NCI-H2107 (cell line): ENCODE measurements around the gene RYR1.
"Not testable (repeated sequence)": the region's sequence is repeated elsewhere in the genome, so short reads cannot be mapped to it uniquely, and the experiment has no call there.

Experiments
- DNase-seq: peaks from one replicate; lab custom pipeline; 2025; lab: John Stamatoyannopoulos, UW

Gene RYR1

DNA sequence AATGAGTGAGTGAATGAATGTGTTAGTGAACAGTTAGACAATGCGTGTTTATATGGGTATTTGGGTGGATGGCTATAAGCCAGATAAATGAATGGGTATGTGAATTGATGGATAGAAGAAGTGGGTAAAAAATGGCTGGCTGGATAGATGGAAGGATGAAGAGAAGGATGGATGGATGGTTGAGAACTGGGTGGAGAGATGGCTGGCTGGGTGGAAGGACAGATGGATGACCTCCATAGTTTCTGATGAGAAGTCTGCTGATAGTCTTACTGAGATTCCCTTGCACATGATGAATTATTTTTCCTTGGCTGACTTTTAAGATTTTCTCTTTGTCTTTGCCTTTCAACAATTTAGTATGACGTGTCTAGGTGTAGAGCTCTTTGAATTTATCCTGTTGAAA is 57.4 kb downstream of the RYR1 start:
- no peak for DNase-seq

DNA sequence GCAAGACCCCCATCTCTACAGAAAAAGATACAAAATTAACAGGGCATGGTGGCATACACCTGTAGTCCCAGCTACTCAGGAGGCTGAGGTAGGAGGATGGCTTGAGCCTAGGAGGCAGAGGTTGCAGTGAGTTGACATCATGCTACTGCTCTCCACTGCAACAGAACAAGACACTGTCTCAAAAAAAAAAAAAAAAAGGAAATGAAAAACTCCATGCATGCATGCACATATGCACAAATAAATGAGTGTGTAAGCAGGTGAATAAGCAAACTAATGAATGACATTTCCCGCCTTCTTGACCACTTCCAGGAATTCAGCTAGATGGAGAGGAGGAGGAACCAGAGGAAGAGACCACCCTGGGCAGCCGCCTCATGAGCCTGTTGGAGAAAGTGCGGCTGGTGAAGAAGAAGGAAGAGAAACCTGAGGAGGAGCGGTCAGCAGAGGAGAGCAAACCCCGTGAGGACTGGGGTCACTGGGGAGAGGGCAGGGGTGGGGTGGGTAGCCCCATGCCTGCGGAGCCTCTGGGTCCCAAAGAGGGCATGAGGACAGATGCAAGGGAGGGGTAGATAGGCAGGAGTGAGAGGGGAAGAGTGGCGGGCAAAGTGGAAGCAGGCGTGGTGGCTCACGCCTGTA is 58.8 kb downstream of the RYR1 start:
- no peak for DNase-seq

DNA sequence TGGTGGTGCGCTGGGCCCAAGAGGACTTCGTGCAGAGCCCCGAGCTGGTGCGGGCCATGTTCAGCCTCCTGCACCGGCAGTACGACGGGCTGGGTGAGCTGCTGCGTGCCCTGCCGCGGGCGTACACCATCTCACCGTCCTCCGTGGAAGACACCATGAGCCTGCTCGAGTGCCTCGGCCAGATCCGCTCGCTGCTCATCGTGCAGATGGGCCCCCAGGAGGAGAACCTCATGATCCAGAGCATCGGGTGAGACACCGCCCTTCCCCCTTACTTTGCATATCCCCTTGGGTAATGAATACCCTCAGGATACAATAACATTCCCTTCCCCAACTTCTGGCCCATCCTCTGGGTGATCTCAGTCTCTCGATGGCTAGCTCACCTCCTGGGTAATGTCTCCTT is 60.9 kb downstream of the RYR1 start:
- no peak for DNase-seq

DNA sequence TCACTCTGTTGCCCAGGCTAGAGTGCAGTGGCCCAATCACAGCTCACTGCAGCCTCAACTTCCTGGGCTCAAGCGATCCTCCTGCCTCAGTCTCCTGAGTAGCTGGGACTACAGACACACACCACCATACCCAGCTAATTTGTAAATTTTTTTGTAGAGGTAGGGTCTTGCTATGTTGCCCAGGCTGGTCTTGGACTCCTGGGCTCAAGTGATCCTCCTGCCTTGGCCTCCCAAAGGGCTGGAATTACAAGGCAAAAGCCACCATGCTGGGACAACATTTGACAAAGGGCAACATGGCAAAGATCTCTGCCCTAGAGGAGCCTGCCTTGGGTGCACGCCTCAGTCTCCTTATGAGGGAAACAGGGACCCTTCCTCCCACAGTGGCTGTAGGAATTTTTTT is 61.9 kb downstream of the RYR1 start:
- not testable (repeated sequence) for DNase-seq

DNA sequence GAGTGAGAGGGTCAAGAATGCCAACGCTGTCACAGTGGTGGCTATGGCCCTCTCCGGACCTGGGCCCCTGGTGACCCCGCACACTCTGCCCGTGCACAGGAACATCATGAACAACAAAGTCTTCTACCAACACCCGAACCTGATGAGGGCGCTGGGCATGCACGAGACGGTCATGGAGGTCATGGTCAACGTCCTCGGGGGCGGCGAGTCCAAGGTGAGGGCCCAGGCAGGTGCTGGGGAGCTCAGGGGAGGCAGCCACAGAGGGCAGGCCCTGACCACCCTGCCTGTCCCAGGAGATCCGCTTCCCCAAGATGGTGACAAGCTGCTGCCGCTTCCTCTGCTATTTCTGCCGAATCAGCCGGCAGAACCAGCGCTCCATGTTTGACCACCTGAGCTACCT is 62.6 kb downstream of the RYR1 start:
- DNase-seq = no peak

DNA sequence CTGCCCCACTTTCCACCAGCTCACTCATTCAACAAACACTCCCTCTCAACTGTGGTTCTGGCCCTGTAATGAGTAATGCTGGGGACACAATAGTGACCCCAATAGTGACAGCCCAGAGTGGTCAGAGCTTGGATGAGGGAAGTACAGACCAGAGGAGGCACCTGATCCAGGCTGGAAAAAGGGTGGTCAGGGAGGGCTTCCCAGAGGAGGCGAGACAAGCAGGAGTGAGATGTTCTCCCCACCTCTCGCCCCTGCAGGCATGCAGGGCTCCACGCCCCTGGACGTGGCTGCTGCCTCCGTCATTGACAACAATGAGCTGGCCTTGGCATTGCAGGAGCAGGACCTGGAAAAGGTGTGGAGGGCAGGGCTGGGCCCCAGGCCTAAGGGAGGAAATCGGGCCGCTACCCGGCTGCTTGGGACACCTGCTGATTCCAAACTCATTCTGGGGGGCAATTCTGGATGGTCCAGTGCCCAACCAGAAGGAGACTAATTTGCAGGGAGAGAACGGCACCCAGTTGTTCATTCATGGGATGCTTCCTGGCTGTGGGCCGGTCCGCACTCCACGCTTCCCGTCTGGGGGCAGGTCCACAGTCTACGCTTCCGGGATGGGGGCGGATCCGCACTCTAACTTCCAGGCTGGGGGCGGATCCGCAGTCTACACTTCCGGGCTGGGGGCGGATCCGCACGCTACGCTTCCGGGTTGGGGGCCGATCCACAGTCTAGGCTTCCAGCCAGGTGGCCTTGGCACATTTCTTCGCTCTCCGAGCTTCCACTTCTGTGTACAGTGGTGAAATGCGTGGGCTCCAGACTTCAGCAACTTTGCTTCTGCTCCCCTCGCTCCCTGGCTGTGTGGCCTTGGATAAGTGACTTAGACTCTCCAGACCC is 63.4 kb downstream of the RYR1 start:
- DNase-seq = no peak

DNA sequence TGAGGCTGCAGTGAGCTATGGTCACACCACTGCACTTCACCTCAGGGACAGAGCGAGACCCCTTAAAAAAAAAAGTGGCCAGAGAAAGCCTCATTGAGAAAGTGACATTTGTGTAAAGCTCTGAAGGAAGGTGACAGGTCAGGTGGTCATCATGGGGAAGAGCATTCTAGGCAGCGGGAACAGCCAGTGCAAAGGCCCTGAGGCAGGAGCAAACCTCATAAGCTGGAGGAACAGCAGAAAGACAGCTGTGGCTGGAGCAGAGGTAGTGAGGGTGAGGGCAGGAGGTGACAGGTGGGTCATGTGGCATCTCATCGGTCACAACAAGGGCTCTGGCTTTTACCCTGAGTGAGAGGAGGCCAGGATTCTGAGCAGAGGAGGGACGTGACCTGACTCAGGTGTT is 64.4 kb downstream of the RYR1 start:
- no peak for DNase-seq

DNA sequence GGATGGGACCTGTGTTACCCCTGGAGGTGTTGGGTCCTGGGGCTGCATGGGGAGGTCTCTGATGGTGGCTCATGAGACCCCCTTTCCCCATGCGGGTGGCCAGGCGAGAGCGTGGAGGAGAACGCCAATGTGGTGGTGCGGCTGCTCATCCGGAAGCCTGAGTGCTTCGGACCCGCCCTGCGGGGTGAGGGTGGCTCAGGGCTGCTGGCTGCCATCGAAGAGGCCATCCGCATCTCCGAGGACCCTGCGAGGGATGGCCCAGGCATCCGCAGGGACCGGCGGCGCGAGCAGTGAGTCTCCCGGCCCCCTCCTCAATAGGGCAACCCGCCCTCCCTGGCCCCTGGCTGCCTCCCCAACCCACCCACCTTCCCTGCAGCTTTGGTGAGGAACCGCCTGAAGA is 66.0 kb downstream of the RYR1 start:
- DNase-seq = no peak

DNA sequence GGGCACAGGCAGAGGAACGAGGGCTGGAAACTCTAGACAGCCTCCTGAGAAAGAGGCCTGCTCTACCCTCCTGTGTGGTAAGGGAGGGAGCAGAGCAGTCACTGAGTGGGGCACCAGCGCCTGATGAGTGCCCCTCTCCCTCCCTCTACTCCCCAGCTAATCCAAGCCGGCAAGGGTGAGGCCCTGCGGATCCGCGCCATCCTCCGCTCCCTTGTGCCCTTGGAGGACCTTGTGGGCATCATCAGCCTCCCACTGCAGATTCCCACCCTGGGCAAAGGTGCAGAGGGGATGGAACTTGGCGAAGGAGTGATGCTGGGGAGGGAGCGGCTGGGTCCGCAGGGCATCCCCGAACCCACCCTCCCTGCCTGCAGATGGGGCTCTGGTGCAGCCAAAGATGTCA is 67.0 kb downstream of the RYR1 start:
- DNase-seq = no peak

DNA sequence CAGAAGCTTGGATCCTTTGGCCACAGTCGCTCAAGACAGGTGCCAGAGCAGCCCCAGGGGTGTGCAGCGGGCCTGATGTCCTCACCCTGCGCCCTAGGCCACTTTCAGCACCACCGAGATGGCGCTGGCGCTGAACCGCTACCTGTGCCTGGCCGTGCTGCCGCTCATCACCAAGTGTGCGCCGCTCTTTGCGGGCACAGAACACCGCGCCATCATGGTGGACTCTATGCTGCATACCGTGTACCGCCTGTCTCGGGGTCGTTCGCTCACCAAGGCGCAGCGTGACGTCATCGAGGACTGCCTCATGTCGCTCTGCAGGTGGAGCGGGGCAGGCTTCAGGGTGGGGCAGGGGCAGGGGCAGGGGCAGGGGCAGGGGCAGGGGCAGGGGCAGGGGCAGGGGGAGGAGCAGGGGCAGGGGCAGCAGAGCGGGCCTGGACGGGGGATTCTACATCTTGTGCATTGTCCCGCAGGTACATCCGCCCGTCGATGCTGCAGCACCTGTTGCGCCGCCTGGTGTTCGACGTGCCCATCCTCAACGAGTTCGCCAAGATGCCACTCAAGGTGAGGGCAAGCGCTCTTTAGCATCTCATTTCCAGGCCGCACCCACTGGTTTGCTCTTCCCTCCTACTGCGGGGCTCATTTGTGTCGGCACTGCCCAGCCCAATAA is 69.1 kb downstream of the RYR1 start:
- DNase-seq = no peak

DNA sequence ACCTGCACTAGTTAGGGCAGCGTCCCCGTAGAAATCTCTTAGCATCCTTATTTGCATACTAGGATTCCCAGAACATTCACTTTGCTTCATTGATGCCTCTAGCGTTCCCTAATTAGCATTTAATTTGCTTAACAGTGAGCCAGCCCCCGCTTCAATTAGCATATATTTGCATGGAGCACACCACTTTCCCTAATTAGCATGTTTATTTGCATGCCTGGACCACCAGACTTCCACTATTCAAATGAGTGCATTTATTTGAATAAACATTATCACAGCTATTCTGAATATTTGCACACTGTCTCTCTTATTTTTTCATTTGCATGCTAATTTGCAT is 69.6 kb downstream of the RYR1 start:
- no peak for DNase-seq

DNA sequence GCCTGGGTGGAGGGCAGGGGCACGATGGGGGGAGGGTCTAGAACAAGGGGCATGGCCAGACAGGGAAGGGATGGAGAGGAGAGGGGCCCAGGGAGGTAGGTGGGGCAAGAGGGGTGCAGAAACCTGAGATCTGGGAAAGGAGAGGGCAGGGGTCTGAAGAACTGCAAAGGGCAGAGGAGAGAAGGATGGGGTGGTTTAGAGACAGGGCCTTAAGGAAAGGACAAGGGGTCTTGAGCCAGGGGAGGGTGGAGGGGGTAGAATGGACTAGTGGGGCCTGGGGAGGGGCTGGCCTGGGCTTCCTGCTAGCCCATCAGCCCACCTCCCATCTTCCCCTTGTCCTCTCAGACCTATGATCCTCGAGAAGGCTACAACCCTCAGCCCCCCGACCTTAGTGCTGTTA is 72.5 kb downstream of the RYR1 start:
- no peak for DNase-seq

DNA sequence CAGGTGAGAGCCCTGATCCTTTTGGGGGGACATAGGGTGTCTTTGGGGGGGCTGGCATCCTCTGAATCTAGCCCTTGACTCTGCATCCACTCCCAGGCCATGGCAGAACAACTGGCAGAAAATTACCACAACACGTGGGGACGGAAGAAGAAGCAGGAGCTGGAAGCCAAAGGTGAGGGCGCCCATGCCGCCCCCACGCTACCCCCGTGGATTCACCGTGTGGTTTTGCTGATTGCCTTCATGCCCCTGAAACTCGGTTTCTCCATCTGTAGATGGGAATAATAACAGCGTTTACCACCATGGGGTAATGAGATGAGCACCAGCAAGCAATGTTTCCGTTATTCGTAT is 72.9 kb downstream of the RYR1 start:
- no peak for DNase-seq

DNA sequence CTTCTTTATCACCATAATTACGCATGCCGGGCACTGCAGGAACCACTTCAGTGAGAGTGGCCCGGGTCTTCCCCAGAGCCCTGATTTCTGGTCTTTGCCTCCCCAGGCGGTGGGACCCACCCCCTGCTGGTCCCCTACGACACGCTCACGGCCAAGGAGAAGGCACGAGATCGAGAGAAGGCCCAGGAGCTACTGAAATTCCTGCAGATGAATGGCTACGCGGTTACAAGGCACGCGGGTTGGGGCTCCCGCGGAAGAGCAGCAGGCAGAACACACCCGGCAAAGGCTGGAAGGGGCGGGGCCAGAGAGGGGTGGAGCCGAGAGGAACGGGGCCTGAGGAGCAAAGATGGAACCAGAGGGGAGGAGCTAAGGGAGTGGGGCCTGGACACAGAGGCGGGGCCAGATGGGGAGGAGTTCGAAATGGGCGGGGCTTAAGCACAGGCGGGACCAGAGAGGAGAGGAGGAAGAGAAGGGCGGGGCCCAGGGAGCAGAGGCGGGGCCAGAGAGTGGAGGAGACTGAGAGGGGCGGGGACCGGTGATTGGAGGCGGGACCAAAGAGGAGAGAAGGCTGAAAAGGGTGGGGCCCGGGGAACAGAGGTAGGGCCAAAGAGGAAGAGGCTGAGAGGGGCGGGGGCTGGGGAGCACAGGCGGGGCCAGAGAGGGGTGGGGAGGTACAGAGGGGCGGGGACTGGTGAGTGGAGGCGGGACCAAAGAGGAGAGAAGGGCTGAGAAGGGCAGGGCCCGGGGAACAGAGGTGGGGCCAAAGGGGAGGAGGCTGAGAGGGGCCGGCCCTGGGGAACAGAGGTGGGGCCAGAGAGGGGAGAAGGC is 73.4 kb downstream of the RYR1 start:
- DNase-seq = no peak

DNA sequence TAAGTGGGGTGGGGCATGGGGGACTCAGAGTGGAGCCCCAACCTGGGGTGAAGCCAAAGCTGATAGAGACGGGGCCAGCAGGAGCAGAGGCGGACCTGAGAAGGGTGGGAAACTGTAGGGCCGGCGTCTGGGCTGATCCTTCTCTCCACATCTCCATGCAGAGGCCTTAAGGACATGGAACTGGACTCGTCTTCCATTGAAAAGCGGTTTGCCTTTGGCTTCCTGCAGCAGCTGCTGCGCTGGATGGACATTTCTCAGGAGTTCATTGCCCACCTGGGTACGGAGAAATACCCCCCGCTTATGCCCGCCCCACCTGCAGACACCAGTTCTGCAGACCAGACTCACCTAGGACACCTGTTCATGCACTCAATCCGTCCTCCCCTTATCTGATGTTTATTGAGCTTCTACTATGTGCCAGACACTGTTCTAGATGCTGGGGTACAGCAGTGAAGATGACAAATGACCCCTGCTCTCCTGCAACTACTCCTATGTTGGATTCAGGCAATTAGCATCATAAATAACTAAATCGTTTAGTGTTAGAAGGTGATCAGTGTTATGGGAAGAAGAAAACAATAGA is 74.1 kb downstream of the RYR1 start:
- no peak for DNase-seq

DNA sequence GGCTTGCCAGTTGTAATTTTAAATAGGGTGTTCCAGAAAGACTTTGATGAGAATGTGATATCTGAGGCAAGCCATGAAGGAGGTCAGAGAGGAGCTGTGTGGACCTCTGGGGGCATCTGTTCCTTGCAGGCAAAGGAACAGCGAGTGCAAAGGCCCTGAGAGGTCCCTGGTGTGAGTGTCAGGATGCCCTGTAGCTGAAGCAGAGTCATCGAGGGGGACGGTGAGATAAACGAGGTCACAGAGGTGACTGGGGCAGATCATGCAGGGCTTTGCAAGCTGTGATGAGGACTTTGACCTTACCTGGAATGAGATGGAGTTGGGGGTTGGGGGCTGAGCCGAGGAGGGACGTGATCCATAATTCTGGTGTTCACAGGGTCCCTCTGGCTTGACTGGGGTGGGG is 75.0 kb downstream of the RYR1 start:
- DNase-seq = no peak

DNA sequence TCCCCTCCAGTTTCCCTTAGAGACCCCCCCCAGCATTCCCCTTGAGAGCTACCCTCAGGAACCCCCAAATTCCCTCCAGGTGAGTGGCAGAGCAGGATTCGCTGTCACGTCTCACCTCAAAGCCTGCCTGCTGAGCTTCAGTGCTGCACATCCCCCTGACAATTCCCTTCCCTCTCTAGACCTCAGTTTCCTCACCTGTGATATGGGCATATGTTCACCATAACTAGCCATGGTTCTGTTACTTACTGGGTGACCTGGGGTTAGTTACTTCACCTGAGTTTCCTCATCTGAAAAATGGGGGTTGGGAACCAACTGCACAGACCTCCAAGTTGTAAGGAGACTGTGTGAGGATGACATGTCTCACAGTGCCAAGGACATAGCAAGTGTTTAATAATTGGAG is 75.5 kb downstream of the RYR1 start:
- no peak for DNase-seq

DNA sequence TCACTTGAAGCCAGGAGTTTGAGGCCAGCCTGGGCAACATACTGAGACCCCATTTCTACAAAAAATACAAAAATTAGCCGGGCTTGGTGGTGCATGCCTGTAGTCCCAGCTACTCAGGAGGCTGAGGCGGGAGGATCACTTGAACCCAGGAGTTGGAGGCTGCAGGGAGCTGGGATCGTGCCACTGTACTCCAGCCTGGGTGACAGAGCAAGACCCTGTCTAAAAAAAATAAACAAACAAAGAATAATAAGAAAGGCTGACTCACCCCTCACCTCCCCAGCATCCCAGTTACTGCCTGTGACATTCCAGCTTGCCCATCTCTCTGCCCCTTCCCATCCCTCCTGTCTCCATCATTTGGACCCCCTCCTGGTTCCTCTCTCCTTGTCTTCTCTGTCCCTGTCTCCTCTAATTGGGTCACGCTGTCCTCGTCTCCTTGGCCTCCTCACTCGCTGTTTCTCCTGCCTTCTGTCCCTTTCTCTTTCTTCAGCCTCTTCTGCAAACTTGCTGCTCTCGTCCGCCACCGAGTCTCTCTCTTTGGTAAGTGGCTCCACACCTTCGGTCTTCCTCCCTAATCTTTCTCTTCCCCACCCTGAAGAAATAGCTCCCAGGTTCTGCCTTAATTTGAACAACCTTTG is 77.7 kb downstream of the RYR1 start:
- no peak for DNase-seq

DNA sequence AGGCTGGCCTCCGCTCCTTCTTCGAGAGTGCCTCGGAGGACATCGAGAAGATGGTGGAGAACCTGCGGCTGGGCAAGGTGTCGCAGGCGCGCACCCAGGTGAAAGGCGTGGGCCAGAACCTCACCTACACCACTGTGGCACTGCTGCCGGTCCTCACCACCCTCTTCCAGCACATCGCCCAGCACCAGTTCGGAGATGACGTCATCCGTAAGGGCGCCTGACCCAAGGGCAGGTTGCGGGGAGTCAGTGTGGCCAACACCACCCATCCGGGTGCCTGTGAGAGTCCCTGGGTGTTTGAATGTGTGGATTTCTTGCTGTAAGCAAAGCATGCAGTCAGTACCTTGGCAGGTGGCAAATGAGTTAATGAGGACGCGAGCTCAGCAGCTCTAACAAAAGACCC is 78.8 kb downstream of the RYR1 start:
- DNase-seq = no peak

DNA sequence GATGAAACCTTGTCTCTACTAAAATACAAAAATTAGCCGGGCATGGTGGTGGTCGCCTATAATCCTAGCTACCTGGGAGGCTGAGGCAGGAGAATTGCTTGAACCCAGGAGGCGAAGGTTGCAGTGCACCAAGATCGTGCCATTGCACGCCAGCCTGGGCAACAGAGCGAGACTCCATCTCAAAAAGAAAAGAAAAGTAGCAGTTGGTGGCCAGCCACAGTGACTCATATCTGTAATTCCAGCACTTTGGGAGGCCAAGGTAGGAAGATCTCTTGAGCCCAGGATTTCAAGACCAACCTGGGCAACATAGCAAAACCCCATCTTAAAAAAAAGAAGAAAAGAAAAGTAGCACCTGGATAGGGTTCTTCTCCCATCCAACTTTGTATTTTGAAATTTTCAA is 79.7 kb downstream of the RYR1 start:
- not testable (repeated sequence) for DNase-seq

DNA sequence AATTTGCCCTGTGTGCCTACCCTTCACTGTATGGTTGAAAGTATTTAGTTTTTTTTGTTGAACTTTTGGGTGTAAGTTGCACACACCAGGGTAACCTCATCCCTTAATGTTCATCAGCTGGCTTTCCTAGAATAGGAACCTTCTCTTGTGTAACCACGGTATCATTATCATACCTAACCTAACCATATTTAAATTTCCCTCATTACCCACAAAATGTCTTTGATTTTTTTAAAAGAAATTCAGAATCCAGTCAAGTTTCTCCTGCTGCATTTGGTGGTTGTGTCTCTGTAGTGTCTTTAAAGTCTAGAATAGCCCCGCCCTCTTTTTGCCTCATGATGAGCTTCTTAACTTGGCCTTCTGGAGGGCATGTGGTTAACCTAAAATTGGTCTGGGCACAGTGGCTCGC is 80.3 kb downstream of the RYR1 start:
- DNase-seq = no peak
